H1 (cell line): ENCODE measurements around the gene PIERCE2. TPM values are rescaled to one million over a fixed set of nuclear protein-coding genes. Genes with fewer than 3 reads are reported as not detected.

Experiments used
- SP4 ChIP-seq: IDR thresholded peaks from 2 replicates; pipeline ENCODE4 v1.6.1; 2012; ENCODE audit warnings: low read length, inconsistent platforms
- polyA plus RNA-seq, 7 experiments: library from polyadenylated mRNA; depleted of rRNA in 3 of 7; stranded (reverse) in 5 of 7; unstranded in 2 of 7; fragments of >200 nt in 5 of 7; fragments of 200-250 nt in 2 of 7; gene quantifications; 1 replicate in 5 of 7; 2 replicates in 1 of 7; 4 replicates in 1 of 7; pipeline versions ENCODE4 v1.2.1 to v1.2.3, GENCODE V29; 2011 to 2013; ENCODE audit warnings: missing spikeins in 2 of 7, mixed read lengths in 2 of 7
- total RNA-seq: library from RNA; stranded (reverse); fragmentation: NEBNext Ultra II Directional; extraction: Animal tissue kit (Norgen Biotek cat#: 25700); gene quantifications from 2 replicates; pipeline ENCODE4 v1.2.1, GENCODE V29; 2021
- TF ChIP-seq, protein P1 (sequence below): IDR thresholded peaks from 2 replicates; pipeline ENCODE4 v1.6.1; 2012; ENCODE audit warnings: inconsistent platforms

The PIERCE2 gene
- total and polyA plus RNA-seq, 2 of the 8 experiments (the other 6 are each of a cell fraction or from before 2014, with no cell fraction given): 1.9 to 2.7 TPM

GRCh38 chr15:55360256-55360655, 48.0 kb upstream of the PIERCE2 start (continued):
- TF ChIP-seq, protein P1, sequence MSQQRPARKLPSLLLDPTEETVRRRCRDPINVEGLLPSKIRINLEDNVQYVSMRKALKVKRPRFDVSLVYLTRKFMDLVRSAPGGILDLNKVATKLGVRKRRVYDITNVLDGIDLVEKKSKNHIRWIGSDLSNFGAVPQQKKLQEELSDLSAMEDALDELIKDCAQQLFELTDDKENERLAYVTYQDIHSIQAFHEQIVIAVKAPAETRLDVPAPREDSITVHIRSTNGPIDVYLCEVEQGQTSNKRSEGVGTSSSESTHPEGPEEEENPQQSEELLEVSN: no peak
- TF ChIP-seq SP4: no peak
